ENCODE data around the gene LYSET.
"Not testable (repeated sequence)": the region's sequence is repeated elsewhere in the genome, so short reads cannot be mapped to it uniquely, and the experiment has no call there.

LYSET gene

GRCh38 chr14:93169619-93170018 lies 15.5 kb upstream of the LYSET start:
- DNase-seq: not testable (repeated sequence)

GRCh38 chr14:93170141-93170540 lies 15.0 kb upstream of the LYSET start:
- DNase-seq: not testable (repeated sequence)

GRCh38 chr14:93171376-93171775 lies 13.7 kb upstream of the LYSET start:
- no peak for DNase-seq

- peak; percentile 47 for DNase-seq
Measured at GRCh38 chr14:93173943-93174395, 11.1 kb upstream of the LYSET start.

- not testable (repeated sequence) for DNase-seq
Measured at GRCh38 chr14:93174731-93175130, 10.4 kb upstream of the LYSET start.

GRCh38 chr14:93175492-93175891 lies 9.6 kb upstream of the LYSET start:
- DNase-seq: no peak

- no peak for DNase-seq
Measured at GRCh38 chr14:93183596-93184317, 1.4 kb upstream of the LYSET start.

GRCh38 chr14:93185349-93185720 lies 218 bp downstream of the LYSET start:
- no peak for DNase-seq

- DNase-seq: no peak
Measured at GRCh38 chr14:93186466-93186865, 1.3 kb downstream of the LYSET start.

- DNase-seq: no peak
Measured at GRCh38 chr14:93186956-93187355, 1.8 kb downstream of the LYSET start.

- DNase-seq: no peak
Measured at GRCh38 chr14:93195316-93195999, 10.3 kb downstream of the LYSET start.

GRCh38 chr14:93199031-93199430 lies 13.9 kb downstream of the LYSET start:
- no peak for DNase-seq

- no peak for DNase-seq
Measured at GRCh38 chr14:93200553-93200952, 15.4 kb downstream of the LYSET start.

- DNase-seq: no peak
Measured at GRCh38 chr14:93201155-93201704, 16.1 kb downstream of the LYSET start.

GRCh38 chr14:93206793-93207467 lies 21.8 kb downstream of the LYSET start, which contains the start of the genes GON7 and UBR7:
GON7 (minus strand) TSS chr14:93207065; CDS start chr14:93207037, 28 bp downstream.
UBR7 (plus strand) TSS chr14:93207256; CDS start chr14:93207292, 36 bp downstream.
- DNase-seq: peak; percentile 99

GRCh38 chr14:93207468-93208308 lies 22.6 kb downstream of the LYSET start:
- DNase-seq: peak; percentile 79

GRCh38 chr14:93212432-93212831 lies 27.3 kb downstream of the LYSET start:
- DNase-seq: no peak

GRCh38 chr14:93214598-93214997 lies 29.5 kb downstream of the LYSET start:
- DNase-seq: no peak

- DNase-seq: peak; percentile 80
Measured at GRCh38 chr14:93219103-93219726, 34.1 kb downstream of the LYSET start.

GRCh38 chr14:93220509-93220908 lies 35.4 kb downstream of the LYSET start:
- DNase-seq: no peak

GRCh38 chr14:93223565-93223964 lies 38.4 kb downstream of the LYSET start:
- no peak for DNase-seq

- DNase-seq: no peak
Measured at GRCh38 chr14:93228550-93228949, 43.4 kb downstream of the LYSET start.
